ENCODE data around the gene TBC1D5. TPM values are rescaled to one million over a fixed set of nuclear protein-coding genes. Genes with fewer than 3 reads are reported as not detected.

Gene TBC1D5
- total and polyA plus RNA-seq, 7 donors, result 7.2 to 82.3 (median 43.7) TPM

- intact Hi-C loops (cut with DNase I), result no loop called here
- no peak overlapping the region for H3K4me3 ChIP-seq
- no peaks in the 10 kb centered on the region for H3K27me3 ChIP-seq
- DNase-seq, result no peak
- no peak overlapping the region for H3K27ac ChIP-seq
- H3K4me1 ChIP-seq, result no peaks in the 10 kb centered on the region
- no peaks in the 10 kb centered on the region for H3K9me3 ChIP-seq
- WGBS, 2 donors, result 90 to 93% methylated on average over 3 of the region's 3 CpGs
- H3K36me3 ChIP-seq, result no peaks in the 10 kb centered on the region
- TF ChIP-seq POLR2A (IDR thresholded peaks at IDR 0.05) (no peak), POLR2AphosphoS5 (IDR thresholded peaks at IDR 0.05) (no peak), EP300 (IDR thresholded peaks at IDR 0.05) (no peak), CTCF (IDR thresholded peaks at IDR 0.05) (no peak)
Observed at GRCh38 chr3:17261627-17262369, 480.6 kb downstream of the TBC1D5 start.

GRCh38 chr3:17260257-17260656 lies 482.2 kb downstream of the TBC1D5 start:
- TF ChIP-seq CTCF (IDR thresholded peaks at IDR 0.05) (no peak), POLR2A (IDR thresholded peaks at IDR 0.05) (no peak), POLR2AphosphoS5 (IDR thresholded peaks at IDR 0.05) (no peak)
- intact Hi-C loops (cut with DNase I), result no loop called here

GRCh38 chr3:17259685-17260084 lies 482.7 kb downstream of the TBC1D5 start:
- intact Hi-C loops (cut with DNase I), result loop anchor here (2.0 kb wide), 2 partner anchors 153 to 581 kb away; no protein-coding TSS in a partner anchor
- H3K4me3 ChIP-seq, result no peak overlapping the region
- no peaks in the 10 kb centered on the region for H3K9me3 ChIP-seq
- WGBS, 2 donors, result 89 to 90% methylated on average over 5 of the region's 5 CpGs
- no peaks in the 10 kb centered on the region for H3K4me1 ChIP-seq
- no peaks in the 10 kb centered on the region for H3K27me3 ChIP-seq
- TF ChIP-seq CTCF (IDR thresholded peaks at IDR 0.05) (no peak), POLR2AphosphoS5 (IDR thresholded peaks at IDR 0.05) (no peak), EP300 (IDR thresholded peaks at IDR 0.05) (no peak), POLR2A (IDR thresholded peaks at IDR 0.05) (no peak)
- no peak for DNase-seq
- H3K27ac ChIP-seq, result no peak overlapping the region
- no peaks in the 10 kb centered on the region for H3K36me3 ChIP-seq

More at GRCh38 chr3:17260257-17260656, 482.2 kb downstream of the TBC1D5 start:
- DNase-seq, result no peak
- no peaks in the 10 kb centered on the region for H3K4me1 ChIP-seq
- no peaks in the 10 kb centered on the region for H3K27me3 ChIP-seq
- no peaks in the 10 kb centered on the region for H3K36me3 ChIP-seq
- no peaks in the 10 kb centered on the region for H3K9me3 ChIP-seq
- no peak overlapping the region for H3K4me3 ChIP-seq
- no peak overlapping the region for H3K27ac ChIP-seq

GRCh38 chr3:17258823-17259436 lies 483.5 kb downstream of the TBC1D5 start:
- no peak for DNase-seq
- TF ChIP-seq POLR2AphosphoS5 (IDR thresholded peaks at IDR 0.05) (no peak), EP300 (IDR thresholded peaks at IDR 0.05) (no peak), CTCF (IDR thresholded peaks at IDR 0.05) (peak in 3 of 4 experiments; percentile 43 to 76 (median 62)), POLR2A (IDR thresholded peaks at IDR 0.05) (no peak)
- Histone ChIP-seq H3K4me3 (no peak overlapping the region), H3K27me3 (no peaks in the 10 kb centered on the region), H3K27ac (no peak overlapping the region), H3K9me3 (no peaks in the 10 kb centered on the region), H3K36me3 (no peaks in the 10 kb centered on the region), H3K4me1 (no peaks in the 10 kb centered on the region)
- WGBS, 2 donors, result 33 to 39% methylated on average over 3 of the region's 3 CpGs
- intact Hi-C loops (cut with DNase I), result loop anchor here (2.0 kb wide), 2 partner anchors 154 to 582 kb away; no protein-coding TSS in a partner anchor

All from sigmoid colon (tissue), 7 donors.